Loucy (cell line): ENCODE results near the gene CSNK2B.

Experiments used
- H2AFZ ChIP-seq: fragments of 200-600 bp; sonication (generic); 2 replicates; pipeline ENCODE4 v1.6.0; 2016; ENCODE audit warnings: antibody characterized with exemption, mild to moderate bottlenecking, low read length, moderate library complexity
- H3F3A ChIP-seq: fragments of 200-600 bp; 2 replicates; pipeline ENCODE4 v1.6.0; 2016; ENCODE audit warnings: antibody characterized with exemption, low read depth, mild to moderate bottlenecking
- H3K27me3 ChIP-seq: fragments of 200-600 bp; sonication (generic); 2 replicates; pipeline ENCODE4 v1.6.1; 2014; ENCODE audit warnings: low read length, mild to moderate bottlenecking; ENCODE audit not compliant: insufficient read depth, poor library complexity, severe bottlenecking
- H3K36me3 ChIP-seq: fragments of 200-600 bp; sonication (generic); 2 replicates; pipeline ENCODE4 v1.6.1; 2016; ENCODE audit warnings: low read length; ENCODE audit not compliant: insufficient read depth
- H3K4me1 ChIP-seq: fragments of 200-600 bp; sonication (generic); 2 replicates; pipeline ENCODE4 v1.5.1; 2014; ENCODE audit warnings: low read length, mild to moderate bottlenecking; ENCODE audit not compliant: insufficient read depth, poor library complexity, severe bottlenecking
- H3K4me2 ChIP-seq: fragments of 200-600 bp; sonication (generic); 2 replicates; pipeline ENCODE4 v1.6.0; 2014; ENCODE audit warnings: antibody characterized with exemption, low read length, low read depth, mild to moderate bottlenecking; ENCODE audit not compliant: poor library complexity, severe bottlenecking
- H3K4me3 ChIP-seq: fragments of 200-600 bp; sonication (generic); 2 replicates; pipeline ENCODE4 v1.5.1; 2014; ENCODE audit warnings: low read length, mild to moderate bottlenecking, mixed read lengths; ENCODE audit not compliant: poor library complexity, severe bottlenecking
- H3K79me2 ChIP-seq: fragments of 200-600 bp; sonication (generic); 2 replicates; pipeline ENCODE4 v1.6.1; 2014; ENCODE audit warnings: low read length; ENCODE audit not compliant: insufficient read depth
- H3K9ac ChIP-seq: fragments of 200-600 bp; sonication (generic); 2 replicates; pipeline ENCODE4 v1.6.0; 2014; ENCODE audit warnings: mild to moderate bottlenecking, low read depth, low read length, moderate library complexity; ENCODE audit not compliant: poor library complexity, severe bottlenecking
- H3K9me2 ChIP-seq: fragments of 200-600 bp; sonication (generic); replicated peaks from 2 replicates; pipeline ENCODE4 v1.6.1; 2016; ENCODE audit warnings: low read depth, low read length, mixed read lengths
- H3K9me3 ChIP-seq: fragments of 200-600 bp; sonication (generic); 2 replicates; pipeline ENCODE4 v1.6.1; 2014; ENCODE audit warnings: mild to moderate bottlenecking, antibody characterized with exemption, low read length, low read depth; ENCODE audit not compliant: insufficient read depth
- H4K20me1 ChIP-seq: fragments of 200-600 bp; sonication (generic); 2 replicates; pipeline ENCODE4 v1.6.0; 2014; ENCODE audit warnings: antibody characterized with exemption, low read length, mild to moderate bottlenecking; ENCODE audit not compliant: insufficient read depth, poor library complexity, severe bottlenecking
- EZH2phosphoT487 ChIP-seq: fragments of 200-600 bp; IDR thresholded peaks from 2 replicates; pipeline ENCODE4 v1.6.1; 2018; ENCODE audit warnings: antibody characterized with exemption, mild to moderate bottlenecking, moderate library complexity, borderline replicate concordance
- TF ChIP-seq, protein P1 (sequence below): fragments of 200-600 bp; sonication (generic); conservative IDR thresholded peaks from 2 replicates; pipeline ENCODE4 v1.5.1; 2014; ENCODE audit warnings: mild to moderate bottlenecking, antibody characterized with exemption, low read length

The CSNK2B gene

DNA sequence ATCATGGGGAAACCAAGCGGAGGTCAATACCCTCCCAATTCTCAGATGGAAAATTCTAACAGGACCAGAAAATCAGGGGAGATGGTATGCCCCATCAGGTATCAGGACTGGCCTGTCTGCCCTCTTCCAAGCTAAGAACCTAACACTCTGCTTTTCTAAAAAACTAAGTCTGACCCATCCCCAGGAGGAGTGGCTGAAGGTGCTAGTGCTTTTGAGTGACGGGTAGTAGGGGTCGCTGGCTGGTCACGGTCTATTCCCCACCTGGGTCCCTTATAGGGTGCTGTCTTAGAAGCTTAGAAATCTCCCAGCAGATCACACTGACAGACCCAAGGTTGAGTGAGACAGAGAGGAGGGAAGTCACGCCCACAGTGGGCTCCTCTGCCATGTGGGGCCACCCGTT lies 27.7 kb downstream of the CSNK2B start:
- H3K4me3 ChIP-seq = no peak overlapping the region
- no peaks in the 10 kb centered on the region for H3K27me3 ChIP-seq
- 0 out of 2 replicates have a peak, but pooled peaks cover 8% of the 10 kb centered on the region for H3K79me2 ChIP-seq
- no peak overlapping the region for H3K4me2 ChIP-seq
- H3K9ac ChIP-seq = no peak overlapping the region
- H3K36me3 ChIP-seq = peaks cover 71% of the 10 kb centered on the region; the same call in 1 of the 2 replicates
- H2AFZ ChIP-seq = no peak overlapping the region
- H3K4me1 ChIP-seq = peaks cover 7% of the 10 kb centered on the region
- no peak for TF ChIP-seq EZH2phosphoT487
- TF ChIP-seq, protein P1, sequence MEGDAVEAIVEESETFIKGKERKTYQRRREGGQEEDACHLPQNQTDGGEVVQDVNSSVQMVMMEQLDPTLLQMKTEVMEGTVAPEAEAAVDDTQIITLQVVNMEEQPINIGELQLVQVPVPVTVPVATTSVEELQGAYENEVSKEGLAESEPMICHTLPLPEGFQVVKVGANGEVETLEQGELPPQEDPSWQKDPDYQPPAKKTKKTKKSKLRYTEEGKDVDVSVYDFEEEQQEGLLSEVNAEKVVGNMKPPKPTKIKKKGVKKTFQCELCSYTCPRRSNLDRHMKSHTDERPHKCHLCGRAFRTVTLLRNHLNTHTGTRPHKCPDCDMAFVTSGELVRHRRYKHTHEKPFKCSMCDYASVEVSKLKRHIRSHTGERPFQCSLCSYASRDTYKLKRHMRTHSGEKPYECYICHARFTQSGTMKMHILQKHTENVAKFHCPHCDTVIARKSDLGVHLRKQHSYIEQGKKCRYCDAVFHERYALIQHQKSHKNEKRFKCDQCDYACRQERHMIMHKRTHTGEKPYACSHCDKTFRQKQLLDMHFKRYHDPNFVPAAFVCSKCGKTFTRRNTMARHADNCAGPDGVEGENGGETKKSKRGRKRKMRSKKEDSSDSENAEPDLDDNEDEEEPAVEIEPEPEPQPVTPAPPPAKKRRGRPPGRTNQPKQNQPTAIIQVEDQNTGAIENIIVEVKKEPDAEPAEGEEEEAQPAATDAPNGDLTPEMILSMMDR = no peak
- no peaks in the 10 kb centered on the region for H4K20me1 ChIP-seq
- no peaks in the 10 kb centered on the region for H3F3A ChIP-seq
- no peaks in the 10 kb centered on the region for H3K9me3 ChIP-seq
- H3K9me2 ChIP-seq = no peaks in the 10 kb centered on the region

- TF ChIP-seq EZH2phosphoT487 = no peak
- TF ChIP-seq, protein P1 = no peak
- peaks cover 33% of the 10 kb centered on the region; the same call in 1 of the 2 replicates for H3K36me3 ChIP-seq
Observed at GRCh38 chr6:31697555-31697954, 31.7 kb downstream of the CSNK2B start.

GRCh38 chr6:31700740-31701401 lies 35.0 kb downstream of the CSNK2B start:
- no peaks in the 10 kb centered on the region for H3K9me2 ChIP-seq
- H3K9ac ChIP-seq = peak overlapping the region; percentile 88
- H3K4me3 ChIP-seq = peak overlapping the region; percentile 88
- peaks cover 24% of the 10 kb centered on the region for H3K4me1 ChIP-seq
- H3K4me2 ChIP-seq = peak overlapping the region; percentile 88
- H3K36me3 ChIP-seq = peaks cover 5% of the 10 kb centered on the region; the same call in 1 of the 2 replicates
- no peak for TF ChIP-seq EZH2phosphoT487
- TF ChIP-seq, protein P1 = no peak
- peaks cover 46% of the 10 kb centered on the region for H3K79me2 ChIP-seq
- peaks cover 15% of the 10 kb centered on the region for H4K20me1 ChIP-seq
- no peaks in the 10 kb centered on the region for H3K9me3 ChIP-seq
- H2AFZ ChIP-seq = no peak overlapping the region
- H3K27me3 ChIP-seq = no peaks in the 10 kb centered on the region
- no peaks in the 10 kb centered on the region for H3F3A ChIP-seq

More at GRCh38 chr6:31697555-31697954, 31.7 kb downstream of the CSNK2B start:
- Histone ChIP-seq H3K4me3 (no peak overlapping the region), H4K20me1 (peaks cover 15% of the 10 kb centered on the region), H2AFZ (no peak overlapping the region), H3K9ac (peak overlapping the region; percentile 29), H3K9me2 (no peaks in the 10 kb centered on the region), H3K4me1 (peaks cover 24% of the 10 kb centered on the region), H3K79me2 (peaks cover 44% of the 10 kb centered on the region), H3K4me2 (peak overlapping the region; percentile 10), H3K27me3 (no peaks in the 10 kb centered on the region), H3K9me3 (no peaks in the 10 kb centered on the region), H3F3A (no peaks in the 10 kb centered on the region)
